IMR-90 (cell line): ENCODE results near the gene PRKCA. TPM values are rescaled to one million over a fixed set of nuclear protein-coding genes. Genes with fewer than 3 reads are reported as not detected.

ENCODE experiments used
- ATAC-seq: fragments of 200-7000 bp; cut with Tn5 transposase; 2 replicates; pipeline ENCODE4 v1.9.1; 2020; ENCODE audit warnings: low read depth, mild to moderate bottlenecking, moderate library complexity
- BruUV-seq: library from RNA; stranded (reverse); fragments of 400-500 nt; replicated peaks from 2 replicates; lab custom pipeline; 2021; lab: Mats Ljungman, UMichigan
- CTCF ChIA-PET: fragments of 300-600 bp; formaldehyde crosslinking; extraction: SDS; loops from one replicate; lab custom pipeline; 2021; ENCODE audit warnings: antibody characterized with exemption; lab: Yijun Ruan, JAX
- POLR2A ChIA-PET: fragments of 300-600 bp; sonication (Branson Sonifier 250); formaldehyde crosslinking; loops from one replicate; lab custom pipeline; 2022; ENCODE audit warnings: antibody characterized with exemption; ENCODE audit not compliant: unreplicated experiment; lab: Charles Lee
- DNase-seq: peaks from one replicate; pipeline ENCODE4 v3.0.0; 2013
- H2AFZ ChIP-seq: replicated peaks from 2 replicates; pipeline ENCODE3; 2013; ENCODE audit warnings: low read length, mild to moderate bottlenecking; ENCODE audit not compliant: poor library complexity
- H2AK5ac ChIP-seq: 2 replicates; pipeline ENCODE4 v1.6.1; 2013; ENCODE audit warnings: low read depth, low read length, inconsistent platforms
- H2AK9ac ChIP-seq: replicated peaks from 2 replicates; pipeline ENCODE3; 2013; ENCODE audit warnings: mild to moderate bottlenecking, low read depth, low read length, moderate library complexity; ENCODE audit not compliant: poor library complexity
- H2BK120ac ChIP-seq: 2 replicates; pipeline ENCODE4 v1.6.1; 2013; ENCODE audit warnings: low read depth, low read length, inconsistent platforms
- H2BK15ac ChIP-seq: 3 replicates; pipeline ENCODE4 v1.6.1; 2013; ENCODE audit warnings: low read depth, low read length, inconsistent platforms
- H2BK20ac ChIP-seq: 2 replicates; pipeline ENCODE4 v1.6.1; 2013; ENCODE audit warnings: low read depth, mild to moderate bottlenecking, inconsistent platforms, low read length, moderate library complexity
- H2BK5ac ChIP-seq: 2 replicates; pipeline ENCODE4 v1.6.1; 2013; ENCODE audit warnings: mild to moderate bottlenecking, low read depth, low read length, inconsistent platforms; ENCODE audit not compliant: poor library complexity, severe bottlenecking
- H3K14ac ChIP-seq: replicated peaks from 2 replicates; pipeline ENCODE4 v1.6.1; 2013; ENCODE audit warnings: low read depth, low read length, inconsistent platforms
- H3K18ac ChIP-seq: 2 replicates; pipeline ENCODE4 v1.6.1; 2013; ENCODE audit warnings: low read depth, low read length, control low read depth
- H3K23ac ChIP-seq: 2 replicates; pipeline ENCODE4 v1.6.1; 2013; ENCODE audit warnings: low read depth, low read length, inconsistent platforms
- H3K27ac ChIP-seq: 2 replicates; pipeline ENCODE4 v1.5.1; 2013; ENCODE audit warnings: mild to moderate bottlenecking, control low read depth, low read length; ENCODE audit not compliant: insufficient read depth
- H3K27me3 ChIP-seq: 2 replicates; pipeline ENCODE4 v1.6.1; 2013; ENCODE audit warnings: low read length; ENCODE audit not compliant: control insufficient read depth, insufficient read depth
- H3K36me3 ChIP-seq: 2 replicates; pipeline ENCODE4 v1.6.1; 2013; ENCODE audit warnings: low read length, mixed read lengths; ENCODE audit not compliant: control insufficient read depth, insufficient read depth
- H3K4ac ChIP-seq: 2 replicates; pipeline ENCODE4 v1.6.1; 2013; ENCODE audit warnings: low read depth, low read length, inconsistent platforms
- H3K4me1 ChIP-seq: 2 replicates; pipeline ENCODE4 v1.6.1; 2013; ENCODE audit warnings: low read length, mixed read lengths; ENCODE audit not compliant: control insufficient read depth, insufficient read depth
- H3K4me2 ChIP-seq: 2 replicates; pipeline ENCODE4 v1.6.1; 2013; ENCODE audit warnings: low read depth, mild to moderate bottlenecking, control low read depth, low read length, moderate library complexity
- H3K4me3 ChIP-seq: 2 replicates; pipeline ENCODE4 v1.5.1; 2013; ENCODE audit warnings: low read depth, mild to moderate bottlenecking, control low read depth, low read length, moderate library complexity; ENCODE audit not compliant: insufficient read depth
- H3K56ac ChIP-seq: 2 replicates; pipeline ENCODE4 v1.6.1; 2013; ENCODE audit warnings: low read length, inconsistent platforms; ENCODE audit not compliant: insufficient read depth; ENCODE audit errors: extremely low read depth
- H3K79me1 ChIP-seq, 2 experiments: 2 replicates each; pipeline ENCODE4 v1.6.1; 2013; ENCODE audit warnings: low read length in 2 of 2, inconsistent platforms in 1 of 2, low read depth in 1 of 2
- H3K9ac ChIP-seq: 2 replicates; pipeline ENCODE4 v1.6.1; 2013; ENCODE audit warnings: low read depth, low read length, control low read depth
- H3K9me1 ChIP-seq: 2 replicates; pipeline ENCODE4 v1.6.1; 2013; ENCODE audit warnings: low read length, inconsistent platforms; ENCODE audit not compliant: insufficient read depth
- H3K9me3 ChIP-seq: 2 replicates; pipeline ENCODE4 v1.6.1; 2013; ENCODE audit warnings: low read length; ENCODE audit not compliant: control insufficient read depth, insufficient read depth
- H4K20me1 ChIP-seq: 2 replicates; pipeline ENCODE4 v1.6.1; 2013; ENCODE audit warnings: low read length, inconsistent platforms; ENCODE audit not compliant: insufficient read depth
- H4K5ac ChIP-seq: 2 replicates; pipeline ENCODE4 v1.6.1; 2013; ENCODE audit warnings: mild to moderate bottlenecking, low read depth, low read length, control low read depth
- H4K8ac ChIP-seq, 2 experiments: 2 replicates each; pipeline ENCODE4 v1.6.1; 2013; ENCODE audit warnings: low read depth in 2 of 2, low read length in 2 of 2, control low read depth in 1 of 2, inconsistent platforms in 1 of 2
- H4K91ac ChIP-seq: 2 replicates; pipeline ENCODE4 v1.6.1; 2013; ENCODE audit warnings: low read depth, low read length, inconsistent platforms; ENCODE audit not compliant: insufficient read depth
- CEBPB ChIP-seq: IDR thresholded peaks from 2 replicates; pipeline ENCODE4 v1.6.1; 2012; ENCODE audit warnings: low read depth, low read length, improper control_type of control experiment
- CHD1 ChIP-seq: IDR thresholded peaks from 2 replicates; pipeline ENCODE4 v1.6.1; 2012; ENCODE audit warnings: low read depth, low read length, improper control_type of control experiment
- RAD21 ChIP-seq: IDR thresholded peaks from 2 replicates; pipeline ENCODE4 v1.6.1; 2012; ENCODE audit warnings: low read length, improper control_type of control experiment
- RCOR1 ChIP-seq: IDR thresholded peaks from 2 replicates; pipeline ENCODE4 v1.6.1; 2012; ENCODE audit warnings: mild to moderate bottlenecking, low read length, improper control_type of control experiment; ENCODE audit not compliant: insufficient replicate concordance
- RFX5 ChIP-seq: IDR thresholded peaks from 2 replicates; pipeline ENCODE4 v1.8.0; 2012; ENCODE audit warnings: low read depth, mild to moderate bottlenecking, low read length, moderate library complexity
- SMC3 ChIP-seq: fragments of 150-350 bp; IDR thresholded peaks from 2 replicates; pipeline ENCODE4 v1.6.1; 2016; ENCODE audit warnings: low read depth, mild to moderate bottlenecking, antibody characterized with exemption, low read length, moderate library complexity
- WGBS, 2 experiments: methylation state at CpG; one replicate each; pipeline versions ENCODE4 v1.1.5 to v1.1.7; 2013; ENCODE audit warnings: missing lambda C conversion rate in 2 of 2; ENCODE audit not compliant: insufficient read length in 1 of 2; ENCODE audit errors: extremely low coverage in 2 of 2; 5-methylcytosine and 5-hydroxymethylcytosine counted together
- dilution Hi-C: fragments of 300-500 bp; cut with HindIII; formaldehyde crosslinking; loops from one replicate; pipeline ENCODE4 v1.14.3; 2018; ENCODE audit warnings: low sequenced_read_pairs; ENCODE audit not compliant: unreplicated experiment
- in situ Hi-C: fragments of 300-500 bp; cut with MboI; formaldehyde crosslinking; loops from 3 replicates; pipeline ENCODE4 v1.14.3; 2019; ENCODE audit warnings: low sequenced_read_pairs, inconsistent platforms, mixed read lengths
- intact Hi-C: fragments of 100-400 bp; cut with micrococcal nuclease; formaldehyde crosslinking; loops from 2 replicates; pipeline ENCODE4 v1.10.0; 2022
- polyA plus RNA-seq, 3 experiments: library from polyadenylated mRNA; depleted of rRNA; stranded (reverse); fragments of >200 nt; gene quantifications; 2 replicates each; pipeline ENCODE4 v1.2.3, GENCODE V29; 2012; ENCODE audit warnings: low replicate concordance in 1 of 3
- total RNA-seq: library from RNA; depleted of rRNA; stranded (reverse); fragments of >200 nt; gene quantifications from 2 replicates; pipeline ENCODE4 v1.2.3, GENCODE V29; 2012
- TF ChIP-seq, protein P1 (sequence below): fragments of 150-350 bp; IDR thresholded peaks from 2 replicates; pipeline ENCODE4 v1.6.1; 2017; ENCODE audit warnings: mild to moderate bottlenecking, antibody characterized with exemption, low read length, low read depth
- TF ChIP-seq, protein P2 (sequence below): conservative IDR thresholded peaks from 2 replicates; pipeline ENCODE4 v1.5.1; 2012; ENCODE audit warnings: mild to moderate bottlenecking, low read depth, low read length, improper control_type of control experiment

PRKCA gene
- total and polyA plus RNA-seq, 2 of the 4 experiments (the other 2 are of a cell fraction) = 31.0 to 46.0 TPM

DNA sequence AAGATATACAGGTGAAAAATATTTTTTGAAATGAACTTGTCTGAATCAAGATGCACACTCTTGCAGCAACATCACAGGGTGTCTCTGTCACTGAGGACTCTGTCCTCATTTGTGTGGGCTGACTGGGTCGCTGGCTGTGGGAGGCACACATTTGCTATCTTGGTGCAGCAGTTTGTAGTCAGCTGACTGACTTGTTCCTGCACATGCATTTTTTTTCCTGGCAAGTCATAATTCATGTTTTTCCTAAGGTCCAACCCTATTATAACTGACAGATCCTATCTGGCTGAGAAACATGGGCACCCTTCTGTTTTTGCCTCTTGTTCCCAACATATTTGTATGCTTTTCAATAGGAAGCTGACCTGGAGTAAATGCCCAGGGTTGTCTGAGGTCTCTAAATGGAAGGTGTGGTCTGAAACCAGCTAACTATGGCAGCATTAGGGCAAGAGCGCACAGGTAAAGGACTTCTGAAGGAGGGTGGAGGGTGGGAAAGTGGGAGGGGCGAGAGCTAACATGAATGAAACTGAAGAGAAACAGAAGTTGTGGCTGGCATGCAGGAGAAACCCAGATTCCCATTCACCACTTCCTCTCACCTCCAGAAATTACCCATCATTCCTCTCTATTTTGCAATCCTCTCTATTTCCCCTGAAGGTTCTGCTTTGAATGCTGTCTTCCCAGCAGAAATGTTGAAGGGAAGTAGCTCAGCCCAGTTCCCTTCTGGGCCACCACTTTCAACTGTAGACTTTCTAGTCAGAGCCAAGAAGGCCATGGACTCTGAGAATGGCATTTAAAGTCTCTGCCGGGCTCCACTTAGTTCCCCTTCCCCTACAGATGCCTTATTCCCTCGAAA lies 166.1 kb downstream of the PRKCA start:
- H3K4me1 ChIP-seq = peaks cover 29% of the 10 kb centered on the region
- H2BK15ac ChIP-seq = peak overlapping the region; percentile 92
- peak overlapping the region; percentile 86 for H4K5ac ChIP-seq
- intact Hi-C loops = loop anchor here (1.0 to 5.0 kb wide), 5 partner anchors 26 to 161 kb away; no protein-coding TSS in a partner anchor
- H2BK20ac ChIP-seq = peak overlapping the region; percentile 96
- peak overlapping the region; percentile 90 for H2BK5ac ChIP-seq
- peak overlapping the region; percentile 73 for H2BK120ac ChIP-seq
- H4K91ac ChIP-seq = peak overlapping the region; percentile 93
- POLR2A ChIA-PET = interaction anchor here (0.5 kb wide), 1 partner anchor 196 kb away, joined by 4 read pairs; no protein-coding TSS in a partner anchor
- peak overlapping the region; percentile 40; the same call in 1 of the 2 replicates for H3K4me2 ChIP-seq
- 62% methylated on average over 2 of the region's 5 CpGs; no CpG with 5 or more reads in 1 of the 2 experiments for WGBS, 2 experiments
- peak overlapping the region; percentile 44 to 71 for H4K8ac ChIP-seq
- H4K20me1 ChIP-seq = no peaks in the 10 kb centered on the region
- H2AK9ac ChIP-seq = peak overlapping the region; percentile 84
- peak overlapping the region; percentile 91 for H3K18ac ChIP-seq
- H3K9me3 ChIP-seq = no peaks in the 10 kb centered on the region
- dilution Hi-C loops = no loop called here
- peak overlapping the region; percentile 97 for H2AK5ac ChIP-seq
- in situ Hi-C loops = no loop called here
- TF ChIP-seq, protein P1, sequence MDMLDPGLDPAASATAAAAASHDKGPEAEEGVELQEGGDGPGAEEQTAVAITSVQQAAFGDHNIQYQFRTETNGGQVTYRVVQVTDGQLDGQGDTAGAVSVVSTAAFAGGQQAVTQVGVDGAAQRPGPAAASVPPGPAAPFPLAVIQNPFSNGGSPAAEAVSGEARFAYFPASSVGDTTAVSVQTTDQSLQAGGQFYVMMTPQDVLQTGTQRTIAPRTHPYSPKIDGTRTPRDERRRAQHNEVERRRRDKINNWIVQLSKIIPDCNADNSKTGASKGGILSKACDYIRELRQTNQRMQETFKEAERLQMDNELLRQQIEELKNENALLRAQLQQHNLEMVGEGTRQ = no peak
- no peak for TF ChIP-seq CHD1
- TF ChIP-seq SMC3 = no peak
- TF ChIP-seq, protein P2, sequence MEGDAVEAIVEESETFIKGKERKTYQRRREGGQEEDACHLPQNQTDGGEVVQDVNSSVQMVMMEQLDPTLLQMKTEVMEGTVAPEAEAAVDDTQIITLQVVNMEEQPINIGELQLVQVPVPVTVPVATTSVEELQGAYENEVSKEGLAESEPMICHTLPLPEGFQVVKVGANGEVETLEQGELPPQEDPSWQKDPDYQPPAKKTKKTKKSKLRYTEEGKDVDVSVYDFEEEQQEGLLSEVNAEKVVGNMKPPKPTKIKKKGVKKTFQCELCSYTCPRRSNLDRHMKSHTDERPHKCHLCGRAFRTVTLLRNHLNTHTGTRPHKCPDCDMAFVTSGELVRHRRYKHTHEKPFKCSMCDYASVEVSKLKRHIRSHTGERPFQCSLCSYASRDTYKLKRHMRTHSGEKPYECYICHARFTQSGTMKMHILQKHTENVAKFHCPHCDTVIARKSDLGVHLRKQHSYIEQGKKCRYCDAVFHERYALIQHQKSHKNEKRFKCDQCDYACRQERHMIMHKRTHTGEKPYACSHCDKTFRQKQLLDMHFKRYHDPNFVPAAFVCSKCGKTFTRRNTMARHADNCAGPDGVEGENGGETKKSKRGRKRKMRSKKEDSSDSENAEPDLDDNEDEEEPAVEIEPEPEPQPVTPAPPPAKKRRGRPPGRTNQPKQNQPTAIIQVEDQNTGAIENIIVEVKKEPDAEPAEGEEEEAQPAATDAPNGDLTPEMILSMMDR = no peak
- no peak for TF ChIP-seq RAD21
- TF ChIP-seq CEBPB = peak; percentile 66
- TF ChIP-seq RCOR1 = no peak
- no peak for TF ChIP-seq RFX5
- H3K27me3 ChIP-seq = no peaks in the 10 kb centered on the region
- CTCF ChIA-PET = no interaction called here
- DNase-seq = peak; percentile 26
- H3K23ac ChIP-seq = peak overlapping the region; percentile 57
- H3K56ac ChIP-seq = peak overlapping the region; percentile 73
- H3K36me3 ChIP-seq = no peaks in the 10 kb centered on the region
- peak overlapping the region; percentile 87 for H3K4ac ChIP-seq
- H3K79me1 ChIP-seq = peaks cover 22 to 76% of the 10 kb centered on the region in 2 experiments
- no peak overlapping the region for H3K4me3 ChIP-seq
- H3K9me1 ChIP-seq = peaks cover 23% of the 10 kb centered on the region
- BruUV-seq = no TSS peak
- H2AFZ ChIP-seq = peak overlapping the region; percentile 61
- H3K14ac ChIP-seq = peak overlapping the region; percentile 94
- no peak; the same call in 1 of the 2 replicates for ATAC-seq
- H3K27ac ChIP-seq = peak overlapping the region; percentile 91
- peak overlapping the region; percentile 33 for H3K9ac ChIP-seq
